Hematopoietic multipotent progenitor cell treated with erythropoietin and hydrocortisone succinate and interleukin-3 and kit ligand, for 15 days (in vitro differentiated cells): ENCODE results near the gene PDCD1.

Experiments
- DNase-seq: peaks from one replicate; pipeline ENCODE4 v3.0.0-alpha.2; 2015; ENCODE audit warnings: low spot score

PDCD1 gene

DNA sequence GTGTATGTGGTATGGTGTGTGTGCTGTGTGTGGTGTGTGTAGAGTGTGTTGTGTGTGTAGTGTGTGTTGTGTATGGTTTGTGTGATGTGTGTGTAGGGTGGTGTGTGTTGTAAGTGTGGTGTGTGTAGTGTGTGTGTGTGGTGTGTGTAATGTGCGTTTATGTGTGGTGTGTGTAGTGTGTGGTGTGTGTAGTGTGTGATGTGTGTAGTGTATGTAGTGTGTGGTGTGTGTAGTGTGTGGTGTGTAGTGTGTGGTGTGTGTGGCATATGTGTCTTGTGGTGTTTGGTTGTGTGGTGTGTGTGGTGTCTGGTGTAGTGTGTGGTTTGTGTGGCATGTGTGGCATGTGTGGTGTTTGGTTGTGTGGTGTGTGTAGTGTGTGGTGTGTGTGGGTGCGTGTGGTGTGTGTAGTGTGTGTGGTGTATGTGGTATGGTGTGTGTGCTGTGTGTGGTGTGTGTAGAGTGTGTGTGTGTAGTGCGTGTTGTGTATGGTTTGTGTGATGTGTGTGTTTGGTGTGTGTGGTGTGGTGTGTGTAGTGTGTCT, 6.8 kb upstream of the PDCD1 start:
- DNase-seq = no peak

DNA sequence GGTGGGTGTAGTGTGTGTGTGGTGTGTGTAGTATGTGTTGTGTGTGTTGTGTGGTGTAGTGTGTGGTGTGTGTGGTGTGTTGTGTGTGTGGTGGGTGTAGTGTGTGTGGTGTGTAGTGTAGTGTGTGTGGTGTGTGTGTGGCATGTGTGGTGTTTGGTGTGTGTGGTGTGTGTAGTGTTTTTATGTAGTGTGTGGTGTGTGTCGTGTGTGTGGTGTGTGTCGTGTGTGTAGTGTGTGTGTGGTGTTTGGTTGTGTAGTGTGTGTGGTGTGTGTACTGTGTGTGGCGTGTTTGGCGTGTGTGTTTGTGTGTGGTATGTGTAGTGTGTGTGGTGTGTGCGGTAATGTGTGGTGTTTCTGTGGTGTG, 6.1 kb upstream of the PDCD1 start:
- DNase-seq = no peak

DNA sequence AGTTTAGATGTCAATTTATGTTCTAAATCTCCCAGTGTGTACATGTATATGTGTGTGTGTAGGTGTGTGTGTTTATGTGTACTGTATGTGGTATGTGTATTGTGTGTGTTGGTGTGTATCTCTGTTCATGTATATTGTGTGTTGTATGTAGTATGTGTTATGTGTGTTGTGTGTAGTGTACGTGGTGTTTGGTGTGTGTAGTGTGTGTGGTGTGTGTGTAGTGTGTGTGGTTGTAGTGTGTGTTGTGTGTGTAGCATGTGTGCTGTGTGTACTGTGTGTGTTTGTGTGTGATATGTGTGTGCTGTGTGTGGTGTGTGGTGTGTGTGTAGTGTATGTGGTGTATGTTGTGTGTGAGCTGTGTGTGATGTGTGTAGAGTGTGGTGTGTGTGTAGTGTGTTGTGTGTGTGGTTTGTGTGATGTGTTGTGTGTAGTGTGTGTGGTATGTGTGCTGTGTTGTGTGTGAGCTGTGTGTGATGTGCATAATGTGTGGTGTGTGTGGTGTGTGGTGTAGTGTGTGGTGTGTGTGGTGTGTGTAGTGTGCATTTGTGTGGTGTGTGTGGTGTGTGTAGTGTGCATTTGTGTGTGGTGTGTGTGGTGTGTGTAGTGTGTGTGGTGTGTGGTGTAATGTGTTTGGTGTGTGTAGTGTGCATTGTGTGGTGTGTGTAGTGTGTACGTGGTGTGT, 5.6 kb upstream of the PDCD1 start:
- no peak for DNase-seq

DNA sequence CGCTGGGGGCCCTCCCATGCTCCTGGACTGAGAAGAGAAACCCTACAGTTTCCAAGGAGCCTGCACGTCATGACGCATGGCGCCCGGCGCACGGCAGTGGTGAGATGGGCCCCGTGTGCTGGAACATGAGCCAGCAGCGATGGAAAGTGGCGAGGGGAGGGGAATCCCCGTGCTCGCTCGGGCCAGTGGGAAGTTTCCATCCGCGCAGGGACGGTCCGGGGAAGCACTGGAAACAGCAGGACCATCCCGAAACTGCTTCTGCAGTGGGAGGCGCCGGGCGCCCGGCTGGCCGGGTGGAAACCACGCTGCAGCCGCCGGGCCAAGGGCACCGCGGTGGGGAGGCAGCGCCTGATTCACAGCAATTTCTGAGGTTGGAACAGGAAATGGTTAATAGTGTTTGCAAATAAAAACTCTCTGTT, 4.9 kb upstream of the PDCD1 start:
- no peak for DNase-seq

DNA sequence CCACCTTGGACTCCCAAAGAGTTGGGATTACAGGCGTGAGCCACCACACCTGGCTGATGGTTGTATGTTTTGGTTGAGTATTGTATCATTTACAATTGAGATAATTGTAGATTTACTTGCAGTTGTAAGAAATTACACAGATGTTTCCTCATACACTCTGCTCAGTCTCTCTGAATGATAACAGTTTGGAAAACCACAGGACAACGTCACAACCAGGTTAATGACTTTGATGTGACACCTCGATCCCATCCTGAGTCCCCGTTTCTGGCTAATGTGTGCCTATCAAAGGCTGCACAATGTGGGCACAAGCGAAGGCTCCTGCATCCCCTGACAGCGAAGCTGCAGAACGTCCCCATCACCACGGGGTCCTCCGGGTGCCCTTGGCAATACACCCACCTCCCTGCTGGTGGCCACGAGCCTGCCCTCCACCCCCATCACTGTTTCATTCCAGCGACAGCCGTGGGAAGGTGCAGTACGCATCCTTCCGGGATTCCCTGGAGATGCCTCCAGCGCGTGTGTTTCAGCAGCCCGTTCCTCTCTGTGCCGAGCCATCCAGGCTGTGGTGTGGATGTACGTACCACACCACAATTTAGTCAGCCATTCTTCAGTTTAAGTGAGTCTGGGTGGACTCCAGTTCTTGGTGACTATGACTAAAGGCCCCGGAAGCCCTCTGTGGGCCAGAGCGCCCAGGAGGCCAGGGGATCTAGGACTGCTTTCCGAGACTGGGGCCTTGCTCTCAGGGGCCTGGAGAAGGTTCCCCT, 4.3 kb upstream of the PDCD1 start:
- DNase-seq = no peak

DNA sequence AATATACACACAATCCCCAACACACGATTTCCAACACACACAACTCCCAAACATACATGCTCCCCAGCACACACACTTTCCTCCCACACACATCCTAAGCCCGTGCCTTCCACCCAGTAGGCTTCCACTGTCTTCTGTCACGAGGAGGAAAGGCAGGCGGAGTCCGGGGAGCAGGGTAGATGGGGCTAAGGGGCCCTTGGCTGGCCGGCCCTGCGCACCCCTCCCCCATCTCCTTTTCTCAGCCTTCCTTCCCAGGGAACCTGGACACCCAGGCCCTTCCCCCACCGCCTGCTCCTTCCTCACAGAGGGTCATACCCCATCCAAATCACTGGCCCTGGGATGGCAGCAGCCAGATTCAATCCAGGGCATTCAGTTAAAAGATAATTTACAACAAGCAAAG, 3.4 kb upstream of the PDCD1 start:
- DNase-seq = no peak

DNA sequence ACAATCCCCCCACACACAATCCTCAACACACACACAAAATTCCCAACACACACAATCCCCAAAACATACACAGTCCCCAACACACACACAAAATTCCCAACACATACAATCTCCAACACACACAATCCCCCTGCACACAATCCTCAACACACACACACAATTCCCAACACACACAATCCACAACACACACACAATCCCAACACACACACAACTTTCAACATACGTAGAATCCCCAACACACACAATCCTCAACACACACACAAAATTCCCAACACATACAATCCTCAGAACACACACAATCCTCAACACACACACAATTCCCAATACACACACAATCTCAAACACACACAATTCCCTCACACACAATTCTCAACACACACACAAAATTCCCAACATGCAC, 2.6 kb upstream of the PDCD1 start:
- DNase-seq = no peak

DNA sequence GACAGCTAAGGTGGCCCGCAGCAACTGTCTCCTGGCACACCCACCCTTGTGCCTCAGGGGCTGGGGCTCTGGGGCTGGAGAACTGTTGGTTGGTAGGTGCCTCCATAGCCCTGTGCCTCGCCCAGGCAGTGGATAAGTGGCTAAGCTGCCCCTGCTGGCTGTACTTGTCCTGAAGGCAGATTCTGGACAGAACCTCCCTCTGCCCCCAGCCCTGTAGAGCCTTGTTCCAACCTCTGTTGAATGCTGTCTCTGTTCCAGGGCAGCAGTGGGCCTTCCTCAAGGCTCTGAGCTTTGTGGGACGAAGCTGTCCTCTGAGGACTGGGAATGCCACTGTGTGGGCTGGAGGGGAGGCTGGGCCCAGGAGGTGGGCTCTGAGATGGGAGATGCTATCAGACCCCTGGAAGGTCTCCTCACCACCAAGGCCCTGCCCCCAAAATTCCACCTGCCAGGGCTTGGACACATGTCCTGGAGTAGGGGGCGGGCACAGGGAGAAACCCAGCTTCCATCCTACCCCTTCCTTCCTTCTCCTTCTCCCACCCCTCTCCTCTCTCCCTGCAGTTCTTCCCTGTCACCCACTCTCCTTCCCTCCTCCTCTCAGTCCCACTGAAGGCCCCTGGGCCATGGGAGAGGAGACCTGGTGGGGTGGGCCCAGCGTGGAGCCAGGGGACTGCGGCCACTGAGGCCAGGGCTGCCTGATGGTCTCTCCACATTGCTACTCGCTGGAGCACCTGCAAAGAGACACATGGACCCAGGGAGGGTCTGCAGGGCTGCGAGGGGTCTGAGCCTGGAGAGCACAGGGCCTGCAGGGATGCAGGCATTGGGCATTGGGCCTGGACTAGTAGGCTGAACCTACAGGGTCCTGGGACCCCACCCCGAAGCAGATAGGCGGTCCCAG, 1.7 kb upstream of the PDCD1 start:
- DNase-seq = no peak

DNA sequence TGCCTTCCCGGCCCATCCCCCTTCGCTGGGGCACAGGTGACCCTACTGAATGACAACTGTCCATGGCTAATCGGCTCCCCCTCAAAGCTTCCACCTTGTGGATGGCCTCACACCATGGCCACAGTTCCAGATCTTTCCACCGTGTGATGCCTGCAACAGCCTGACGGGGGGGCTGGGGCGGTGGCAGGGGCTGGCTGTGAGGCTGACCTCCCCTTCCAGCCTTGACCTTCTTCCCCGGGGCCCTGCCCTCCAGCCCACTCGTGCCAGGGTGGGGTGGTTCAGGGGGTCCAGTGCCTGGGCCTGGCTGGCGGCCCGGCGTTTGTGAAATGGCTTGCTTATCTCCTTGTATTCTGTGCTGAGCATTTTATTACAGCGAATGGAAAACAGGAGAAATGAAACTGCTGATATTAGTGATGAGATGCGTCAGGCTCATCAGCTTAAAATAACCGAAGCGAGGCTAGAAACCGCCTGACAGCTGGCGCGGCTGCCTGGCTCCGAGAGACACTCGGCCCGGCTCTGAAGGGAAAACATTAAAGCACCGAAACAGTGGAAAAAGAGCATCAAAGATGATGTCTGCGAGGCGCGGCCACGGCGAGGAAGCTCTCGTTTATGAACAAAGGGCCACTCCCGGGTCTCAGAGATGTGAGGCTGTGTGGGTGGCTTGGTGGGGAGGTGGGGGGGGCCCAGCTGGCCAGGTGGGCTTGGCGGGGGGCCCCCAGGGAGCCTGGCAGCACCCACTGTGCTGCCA, 916 bp upstream of the PDCD1 start:
- no peak for DNase-seq

DNA sequence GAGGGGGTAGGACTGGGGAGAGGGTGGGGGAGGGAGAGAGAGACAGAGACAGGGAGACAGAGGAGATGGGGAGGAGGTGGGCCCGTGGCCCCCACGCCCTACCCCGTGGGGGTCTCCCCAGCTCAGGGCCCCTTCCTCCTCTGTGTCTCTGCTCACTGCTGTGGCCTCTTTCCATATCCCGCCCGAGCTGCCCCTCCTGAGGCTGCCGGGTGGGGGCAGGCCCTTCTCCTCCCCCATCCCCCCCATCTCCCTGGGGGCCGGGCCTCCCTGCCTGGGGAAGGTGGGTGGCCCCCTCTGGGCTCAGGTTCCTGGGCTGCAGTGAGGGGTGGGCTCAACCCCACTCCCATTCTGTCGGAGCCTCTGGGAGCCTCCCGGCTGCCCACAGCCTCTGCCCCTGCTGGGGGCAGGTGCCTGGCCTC, 332 bp upstream of the PDCD1 start:
- DNase-seq = no peak

DNA sequence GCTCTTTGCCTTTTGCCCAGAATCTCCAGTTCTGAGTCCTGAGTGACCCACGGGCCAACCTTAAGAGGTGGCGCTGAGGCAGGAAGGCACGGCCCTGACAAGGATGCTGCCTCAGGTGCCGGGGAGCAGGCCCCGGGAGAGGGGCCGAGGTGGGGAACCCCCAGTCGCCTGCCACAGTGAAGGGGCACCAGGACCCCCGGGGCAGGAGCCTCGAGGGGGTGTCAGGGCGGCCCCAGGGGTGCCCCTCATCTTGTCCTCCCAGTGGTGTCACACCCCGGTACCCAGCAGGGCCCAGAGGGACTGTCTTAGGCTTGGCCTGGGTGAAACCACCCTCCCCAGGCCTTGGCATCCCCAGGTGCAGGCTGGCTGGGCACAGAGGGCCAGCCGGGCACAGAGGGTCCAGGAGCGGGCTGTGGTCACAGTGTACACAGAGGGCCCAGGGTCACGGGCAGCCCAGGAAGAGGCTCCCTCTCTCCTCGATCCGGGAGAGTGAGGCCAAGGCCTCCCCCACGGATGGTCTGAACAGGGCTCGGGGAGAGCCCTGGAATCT, 1.0 kb downstream of the PDCD1 start:
- no peak for DNase-seq

DNA sequence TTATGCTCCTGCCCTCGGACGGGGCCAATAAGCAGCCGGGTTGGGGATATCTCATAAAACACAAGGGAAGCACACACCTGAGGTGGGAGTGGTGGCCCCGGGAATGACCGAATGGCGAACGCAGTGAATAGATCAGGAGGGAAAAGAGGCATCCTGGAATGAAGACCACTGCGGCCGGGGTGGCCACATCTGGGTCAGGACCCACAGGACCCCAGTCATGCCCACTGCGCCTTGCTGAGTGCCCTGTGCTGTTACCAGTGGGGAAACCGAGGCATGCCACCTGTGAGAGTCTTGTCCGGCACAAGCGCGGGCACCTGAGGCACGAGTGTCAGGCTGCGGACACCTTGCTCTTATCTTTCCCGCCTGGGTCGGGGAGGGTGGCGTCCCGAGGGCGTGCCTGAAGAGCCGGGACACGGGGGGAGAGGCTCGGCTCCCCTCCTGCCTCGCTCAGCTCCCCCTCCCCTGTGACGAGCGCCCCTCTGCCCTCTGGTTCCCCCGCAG, 1.6 kb downstream of the PDCD1 start:
- no peak for DNase-seq

DNA sequence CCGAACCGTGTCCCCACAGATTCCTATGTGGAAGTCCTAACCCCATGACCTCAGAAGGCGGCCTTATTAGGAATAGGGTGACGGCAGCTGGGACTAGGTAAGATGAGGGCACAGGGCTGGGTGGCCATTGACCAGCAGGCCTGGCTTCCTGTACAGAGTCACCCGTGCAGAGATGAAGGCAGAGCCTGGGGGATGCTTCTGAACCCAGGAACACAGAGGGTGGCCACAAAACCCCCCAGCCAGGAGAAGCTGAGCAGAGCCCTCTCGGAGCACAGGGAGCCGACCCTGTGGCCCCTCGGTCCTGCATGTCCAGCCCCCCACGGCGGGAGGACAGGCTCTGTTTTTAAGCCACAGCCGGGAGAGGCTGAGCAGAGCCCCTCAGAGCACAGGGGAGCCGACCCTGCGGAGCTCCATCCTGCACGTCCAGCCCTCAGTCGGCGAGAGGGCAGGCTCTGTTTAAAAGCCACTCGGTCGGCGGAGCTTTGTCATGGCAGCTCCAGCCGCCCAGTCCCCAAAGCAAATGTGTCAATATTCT, 2.7 kb downstream of the PDCD1 start:
- DNase-seq = no peak

DNA sequence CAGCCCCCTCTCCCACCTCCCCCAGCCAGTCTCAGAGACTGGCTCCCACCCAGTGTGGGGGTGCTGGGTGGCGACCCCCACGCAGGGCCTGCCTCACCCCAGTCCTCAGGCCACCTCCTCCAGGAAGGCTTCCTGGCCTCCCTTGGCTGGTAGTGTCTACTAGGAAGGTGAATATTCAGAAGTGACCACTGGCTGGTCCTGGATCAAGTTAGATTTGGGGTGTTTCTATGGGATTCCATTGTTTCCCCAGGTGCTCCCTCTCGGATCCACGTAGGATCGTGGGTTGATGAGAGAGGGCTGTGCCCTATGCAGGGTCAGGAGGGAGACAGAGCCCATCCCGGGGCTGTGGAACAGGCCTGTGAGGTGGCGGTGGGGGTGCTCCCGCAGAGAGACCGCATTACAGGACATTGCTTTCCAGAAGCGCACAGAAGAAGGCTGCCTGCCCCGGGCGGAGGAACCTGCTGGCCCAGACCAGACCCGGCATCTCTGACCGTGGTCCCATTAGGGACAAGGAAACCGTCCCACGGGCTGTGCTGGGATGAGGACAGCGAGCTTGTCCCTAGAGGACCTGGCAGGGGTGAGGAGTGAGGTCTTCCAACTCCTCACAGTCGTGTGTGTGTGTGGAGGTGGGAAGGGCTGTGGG, 3.3 kb downstream of the PDCD1 start:
- no peak for DNase-seq

DNA sequence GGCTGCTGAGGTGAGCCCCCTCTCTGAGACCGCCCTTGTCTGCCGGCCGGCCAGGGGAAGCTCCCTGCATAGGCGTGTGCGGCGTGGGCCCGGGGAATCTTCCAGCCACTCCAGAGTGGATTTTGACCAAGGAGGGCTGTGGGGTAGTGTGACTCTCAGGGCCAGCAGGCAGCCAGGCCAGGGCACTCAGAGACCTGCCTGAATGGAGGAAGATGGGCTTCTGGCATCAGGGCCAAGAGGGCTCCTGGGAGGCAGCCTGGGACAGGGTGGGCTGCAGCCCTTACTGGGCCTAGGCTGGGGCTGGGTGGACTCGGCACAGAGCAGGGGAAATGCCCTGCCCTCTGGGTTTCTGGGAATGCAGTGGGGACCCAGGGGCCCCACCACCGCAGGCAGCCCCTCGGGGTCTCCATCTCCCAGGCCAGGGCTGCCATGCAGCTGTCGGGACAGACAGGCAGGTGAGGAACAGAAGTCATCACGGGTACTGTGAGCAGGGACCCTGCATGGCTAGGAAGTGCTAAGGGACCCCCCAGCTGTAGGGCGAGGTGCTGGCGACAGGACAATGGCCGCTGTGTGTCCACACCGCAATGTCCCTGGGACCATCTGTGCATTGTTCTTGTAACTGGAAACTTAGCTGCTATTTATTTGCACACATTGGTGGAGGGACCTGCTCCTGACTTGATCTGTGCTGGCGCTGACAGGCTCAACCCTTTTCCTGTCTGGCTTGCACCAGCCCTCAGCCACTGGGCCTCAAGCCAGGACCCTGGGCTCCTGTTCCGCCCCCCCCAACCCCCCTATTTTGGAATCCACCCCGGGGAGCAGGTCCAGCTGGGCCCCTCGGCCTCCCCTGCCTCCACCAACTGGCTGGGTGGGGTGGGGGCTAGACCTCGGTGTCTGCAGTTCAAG, 4.1 kb downstream of the PDCD1 start:
- no peak for DNase-seq

DNA sequence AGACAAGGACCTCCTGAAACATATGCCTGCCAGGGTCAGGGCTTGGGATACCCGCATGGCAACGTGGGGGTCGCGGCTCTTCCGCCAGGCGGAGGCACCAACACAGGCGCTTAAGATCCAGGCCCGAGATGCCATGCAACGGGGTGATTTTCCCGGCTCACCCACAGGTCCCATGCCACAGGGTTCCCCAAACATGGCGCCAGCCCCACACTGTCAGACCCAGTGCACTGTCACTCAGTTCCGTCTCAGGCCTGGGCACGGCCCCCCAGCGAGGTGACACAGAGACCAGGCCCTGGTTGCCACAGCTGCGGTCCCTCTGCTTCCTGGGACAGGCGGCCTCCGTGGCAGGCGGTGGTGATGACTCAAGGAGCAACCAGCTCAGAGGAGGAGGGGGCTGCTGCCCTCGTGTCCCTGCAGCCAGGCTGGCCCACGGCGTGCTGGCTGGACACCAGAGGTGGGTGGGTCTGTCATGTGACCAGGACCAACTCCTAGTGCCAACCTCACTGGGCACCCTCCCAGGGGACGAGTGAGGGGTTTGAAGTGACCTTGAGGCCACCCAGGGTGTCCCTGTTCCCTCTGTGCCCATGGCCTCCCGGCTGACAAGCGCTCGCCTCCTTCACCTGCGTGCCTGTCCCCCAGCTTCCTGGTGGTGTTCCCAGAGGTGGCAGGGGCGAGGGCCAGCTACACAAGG, 4.9 kb downstream of the PDCD1 start:
- no peak for DNase-seq

DNA sequence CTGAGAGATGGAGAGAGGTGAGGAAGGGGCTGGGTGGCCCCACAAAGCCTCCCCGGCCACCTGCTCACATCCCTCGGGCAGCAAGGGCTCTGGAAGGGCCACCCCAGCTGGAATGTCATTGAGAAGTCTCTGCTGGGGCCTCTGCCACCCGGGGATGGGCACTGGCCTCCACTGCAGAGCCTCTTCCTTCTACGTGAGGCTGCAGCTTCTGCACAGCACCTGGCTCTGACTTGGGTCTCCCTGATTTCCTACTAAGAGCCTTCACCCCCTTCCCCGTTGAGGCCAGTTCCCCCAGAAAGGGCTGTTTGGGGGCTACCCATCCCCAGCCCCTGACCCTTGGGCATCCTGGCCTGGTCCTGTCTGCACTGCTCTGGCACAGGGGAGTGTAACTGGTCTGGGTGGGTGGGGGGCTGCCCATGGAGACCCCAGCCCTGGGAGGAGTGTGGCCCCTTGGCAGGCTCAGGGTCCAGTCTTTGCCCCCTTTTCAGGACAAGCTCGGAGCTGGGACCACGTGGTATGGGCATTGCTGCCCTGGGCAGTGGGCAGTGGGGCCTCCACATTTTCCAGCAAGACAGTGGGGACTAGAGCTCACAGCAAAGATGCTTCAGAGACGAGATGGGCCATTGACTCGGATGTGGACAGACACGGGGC, 5.6 kb downstream of the PDCD1 start:
- DNase-seq = no peak
